Stomach (tissue), 4 donors: Measurements from ENCODE around the gene GHDC.

Experiments used
- CTCF ChIP-seq, 7 experiments: fragments of 450-650 bp in 4 of 7; fragments of 200-600 bp in 3 of 7; sonication (generic) in 3 of 7; IDR thresholded peaks; one replicate each; pipeline ENCODE4 v1.5.1; 2016 to 2019; ENCODE audit warnings: antibody characterized with exemption in 7 of 7, control low read depth in 2 of 7, mild to moderate bottlenecking in 1 of 7
- EP300 ChIP-seq: sonication (generic); formaldehyde crosslinking; IDR thresholded peaks from one replicate; pipeline ENCODE4 v1.6.1; 2017; ENCODE audit warnings: antibody characterized with exemption
- POLR2AphosphoS5 ChIP-seq, 3 donors: sonication (generic); formaldehyde crosslinking; IDR thresholded peaks; one replicate each; pipeline ENCODE4 v1.6.1; 2016; ENCODE audit warnings: antibody characterized with exemption in 3 of 3

DNA sequence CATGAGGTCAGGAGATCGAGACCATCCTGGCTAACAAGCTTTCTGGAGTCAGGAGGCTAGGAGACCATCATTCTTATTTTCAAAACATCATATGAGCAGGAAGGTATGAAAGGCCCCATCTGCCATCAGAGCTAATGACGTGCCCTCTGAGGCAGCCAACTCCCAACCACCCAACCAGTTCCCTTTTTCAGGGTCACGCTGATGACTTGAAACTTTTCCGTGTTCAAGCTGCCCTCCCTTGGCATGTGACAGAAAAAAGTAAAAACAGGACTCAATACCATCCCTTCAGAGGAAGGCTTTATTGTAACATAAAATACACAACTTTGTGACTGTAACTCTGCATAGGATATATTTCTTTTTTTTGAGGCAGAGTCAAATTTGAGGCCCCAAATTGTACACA is 4.6 kb upstream of the GHDC start:
- no peak for TF ChIP-seq CTCF (IDR thresholded peaks at IDR 0.05)
- no peak for TF ChIP-seq POLR2AphosphoS5 (IDR thresholded peaks at IDR 0.05)
- no peak for TF ChIP-seq EP300
